ENCODE measurements around the gene CEP152. TPM values are rescaled to one million over a fixed set of nuclear protein-coding genes. Genes with fewer than 3 reads are reported as not detected.

CEP152 gene
- total and polyA plus RNA-seq, 2 of the 13 experiments (the other 11 are each of a cell fraction or from before 2014, with no cell fraction given), result 1.3 to 14.7 TPM

- TF ChIP-seq AHDC1 (CRISPR knock-in tag; IDR thresholded peaks at IDR 0.05; ENCODE audit: borderline replicate concordance) (no peak), ZNF331 (CRISPR knock-in tag; IDR thresholded peaks at IDR 0.05) (no peak), TBX3 (IDR thresholded peaks at IDR 0.05; ENCODE audit: borderline replicate concordance) (no peak), YEATS4 (CRISPR knock-in tag; IDR thresholded peaks at IDR 0.05; ENCODE audit: borderline replicate concordance) (no peak), ZNF720 (CRISPR knock-in tag; IDR thresholded peaks at IDR 0.05) (no peak), ZNF253 (CRISPR knock-in tag; IDR thresholded peaks at IDR 0.05; ENCODE audit: borderline replicate concordance) (no peak), ZNF609 (CRISPR knock-in tag; IDR thresholded peaks at IDR 0.05; ENCODE audit: borderline replicate concordance) (no peak), CENPT (CRISPR knock-in tag; IDR thresholded peaks at IDR 0.05; ENCODE audit: low read depth) (no peak)
These were observed 56.9 kb downstream of the CEP152 start (continued) for GRCh38 chr15:48754011-48754410.
